ENCODE results near the gene RPLP2.
A peak's percentile ranks its signal among the peaks of the same experiment; 100 is the strongest.

RPLP2 gene

DNA sequence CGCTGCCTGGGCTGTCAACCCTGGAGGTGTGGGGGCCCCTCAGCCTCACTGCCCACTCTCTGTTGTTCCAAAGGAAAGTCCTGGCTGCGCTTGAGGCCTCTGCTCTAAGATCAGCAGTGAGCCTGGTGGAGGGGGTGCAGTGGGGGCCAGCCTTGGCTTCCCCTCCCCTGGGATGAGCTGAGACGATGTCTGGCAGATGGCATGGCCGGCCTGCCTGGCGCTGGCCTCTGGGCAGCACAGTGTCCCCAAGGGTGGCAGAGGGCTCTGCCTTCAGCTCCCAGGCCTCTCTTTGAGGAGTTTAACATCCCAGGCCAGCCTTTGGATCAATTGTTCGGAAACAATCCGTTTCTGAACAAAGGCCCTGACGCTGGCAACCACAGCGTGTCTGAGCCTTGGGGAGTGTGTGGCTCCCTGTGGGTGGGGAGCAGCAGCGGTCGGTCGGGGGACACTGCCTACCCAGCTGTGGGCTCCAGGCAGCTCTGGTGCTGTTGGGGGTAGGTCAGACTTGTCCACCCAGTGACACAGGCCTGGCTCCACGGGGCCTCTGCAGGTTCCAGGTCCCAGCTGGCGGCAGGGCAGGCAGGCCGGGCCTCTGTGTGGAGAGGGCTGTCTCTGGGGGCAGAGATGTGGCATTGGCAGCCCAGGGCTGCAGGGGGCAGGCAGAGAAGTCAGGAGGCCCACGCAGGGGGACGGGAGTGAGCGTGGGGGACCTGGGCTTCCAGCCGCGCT is 45.0 kb downstream of the RPLP2 start:
- no peak overlapping the region for H3K4me3 ChIP-seq
- peak overlapping the region in 1 of 21 experiments; percentile 20 for H3K27ac ChIP-seq

GRCh38 chr11:855330-855674 is 45.5 kb downstream of the RPLP2 start:
- H3K4me3 ChIP-seq: no peak overlapping the region

DNA sequence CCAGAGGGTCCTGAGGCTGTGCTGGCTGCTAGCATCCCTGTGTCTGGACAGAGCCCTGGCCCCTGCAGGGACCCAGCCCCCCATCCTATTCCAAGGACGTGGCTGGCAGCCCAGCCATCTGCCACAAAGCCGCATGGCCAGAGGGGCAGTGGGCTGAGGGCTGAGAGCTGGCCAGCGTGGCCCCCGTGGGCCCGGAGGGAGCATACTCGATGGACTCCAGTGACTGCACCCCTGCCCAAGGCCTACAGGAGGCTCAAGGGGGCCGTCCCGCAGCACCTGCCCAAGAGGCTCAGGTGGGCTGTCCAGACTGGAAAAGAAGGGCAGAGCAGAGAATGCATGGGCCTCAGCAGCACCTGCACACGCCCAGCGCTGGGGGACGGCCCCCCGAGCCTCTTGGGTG is 46.0 kb downstream of the RPLP2 start:
- no peak overlapping the region for H3K4me3 ChIP-seq
- no peak overlapping the region for H3K27ac ChIP-seq

More at GRCh38 chr11:855330-855674, 45.5 kb downstream of the RPLP2 start:
- H3K27ac ChIP-seq: peak overlapping the region in 1 of 21 experiments; percentile 20

DNA sequence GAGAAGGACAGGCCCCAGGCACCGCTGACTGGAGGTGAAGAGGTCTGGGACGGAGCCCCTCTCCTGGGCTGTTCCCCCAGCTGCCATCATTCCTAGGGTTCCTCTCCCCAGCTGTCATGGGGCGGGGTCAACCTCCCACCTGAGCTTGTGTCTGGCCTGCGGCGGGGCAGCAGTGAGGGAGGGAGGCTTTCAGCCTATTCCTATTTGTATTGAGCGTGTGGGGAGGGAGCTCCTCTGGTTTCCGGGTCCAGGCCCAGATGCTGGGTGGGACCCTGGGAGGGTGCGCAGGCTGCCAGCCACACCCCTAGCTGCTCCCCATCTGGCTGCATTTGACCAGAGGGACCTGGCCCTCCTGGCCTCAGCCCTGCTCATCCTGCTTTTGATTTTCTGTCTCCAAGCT is 46.6 kb downstream of the RPLP2 start:
- Histone ChIP-seq H3K27ac (no peak overlapping the region), H3K4me3 (no peak overlapping the region)

DNA sequence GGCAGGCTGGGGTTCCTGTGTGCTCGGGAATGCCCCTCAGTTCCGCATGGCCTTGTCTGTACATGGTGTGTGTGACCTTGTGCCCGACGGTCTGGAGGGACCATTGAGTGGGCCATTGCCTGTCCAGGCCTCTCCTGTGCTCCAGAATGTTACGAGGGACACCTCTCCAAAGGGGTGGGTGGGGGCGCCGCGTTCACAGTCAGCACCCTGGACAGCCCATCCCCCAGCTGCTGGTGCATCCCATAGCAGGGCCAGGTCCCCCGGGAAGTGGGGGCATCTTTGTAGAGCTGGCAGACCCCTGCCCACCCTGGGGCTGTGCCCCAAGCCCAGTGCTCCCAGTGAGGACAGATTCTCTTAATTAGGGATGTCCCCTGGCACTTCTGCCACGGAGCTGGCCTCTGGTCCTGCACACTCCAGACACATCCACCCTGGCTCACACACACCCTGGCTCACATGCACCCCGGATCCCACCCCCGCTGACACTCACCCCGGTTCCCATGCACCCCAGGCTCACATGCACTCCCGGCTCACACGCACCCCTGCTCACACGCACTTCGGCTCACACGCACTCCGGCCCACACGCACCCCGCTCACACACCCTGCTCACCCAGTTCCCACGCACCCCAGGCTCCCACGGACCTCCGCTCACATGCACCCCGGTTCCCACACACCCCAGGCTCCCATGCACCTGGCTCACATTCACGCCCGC is 48.4 kb downstream of the RPLP2 start:
- H3K27ac ChIP-seq: no peak overlapping the region
- H3K4me3 ChIP-seq: no peak overlapping the region

DNA sequence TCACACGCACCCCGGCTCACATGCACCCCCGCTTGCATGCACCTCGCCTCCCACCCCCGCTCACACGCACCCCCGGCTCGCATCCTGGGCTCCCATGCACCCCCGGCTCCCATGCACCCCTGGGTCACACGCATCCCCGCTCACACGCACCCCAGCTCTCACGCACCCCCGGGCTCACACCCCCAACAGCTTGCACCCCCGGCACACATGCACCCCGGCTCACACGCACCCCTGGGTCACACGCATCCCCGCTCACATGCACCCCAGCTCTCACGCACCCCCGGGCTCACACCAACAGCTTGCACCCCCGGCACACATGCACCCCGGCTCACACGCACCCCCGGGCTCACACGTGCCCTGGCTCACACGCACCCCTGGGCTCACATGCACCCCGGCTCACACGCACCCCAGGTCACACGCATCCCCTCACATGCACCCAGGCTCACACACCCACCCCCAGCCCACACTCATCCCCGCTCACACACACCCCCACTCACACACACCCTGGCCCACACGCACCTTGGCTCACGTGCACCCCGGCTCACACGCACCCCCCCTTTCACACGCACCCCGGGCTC is 49.1 kb downstream of the RPLP2 start:
- Histone ChIP-seq H3K27ac (no peak overlapping the region), H3K4me3 (no peak overlapping the region)

GRCh38 chr11:859394-860131 is 49.8 kb downstream of the RPLP2 start:
- H3K4me3 ChIP-seq: peak overlapping the region in 2 of 7 experiments; percentile 9 to 10
- H3K27ac ChIP-seq: peak overlapping the region in 3 of 21 experiments; percentile 7 to 19 (median 7)

DNA sequence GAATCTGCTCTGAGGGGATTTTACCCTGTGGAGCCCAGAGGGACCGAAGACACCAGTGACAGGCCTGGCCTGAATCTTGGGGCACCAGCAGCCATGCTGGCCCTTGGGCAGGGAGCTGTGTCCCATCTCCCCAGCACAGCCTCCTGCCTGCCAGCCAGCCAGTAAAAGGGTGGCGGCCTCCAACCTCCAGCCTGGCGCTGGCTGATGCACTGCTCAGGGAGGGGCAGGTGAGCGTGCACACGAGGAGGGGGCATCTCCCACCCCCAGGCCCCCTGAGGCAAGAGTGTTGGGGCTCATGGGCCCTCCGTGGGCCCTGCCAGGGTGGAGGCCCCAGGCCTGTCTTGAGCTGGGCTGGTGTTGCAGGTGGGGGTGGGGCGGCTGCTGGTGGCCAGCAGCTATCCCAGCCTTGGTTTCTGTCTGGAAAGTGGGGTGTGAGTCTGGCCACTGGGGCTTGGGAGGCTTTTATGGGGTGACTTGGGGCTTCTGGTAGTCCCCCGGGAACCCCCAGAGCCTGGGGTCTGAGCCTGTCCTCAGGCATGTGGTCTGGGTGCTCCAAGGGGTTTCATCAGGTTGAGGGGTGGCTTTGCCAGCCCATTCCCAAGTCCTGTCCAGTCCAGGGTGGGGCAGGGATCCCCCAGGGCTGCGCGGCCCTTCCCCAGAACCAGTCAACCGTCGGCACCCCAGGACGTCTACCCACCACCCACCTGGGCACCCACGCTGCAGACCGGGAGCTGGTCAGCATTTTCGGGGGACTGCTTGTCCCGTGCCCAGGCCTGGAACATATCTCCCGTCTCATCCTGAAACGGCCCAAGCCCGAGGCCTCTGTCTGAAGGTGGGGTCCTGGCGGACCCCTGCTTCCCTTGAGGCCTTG is 50.7 kb downstream of the RPLP2 start:
- H3K27ac ChIP-seq: peak overlapping the region in 3 of 21 experiments; percentile 7 to 19 (median 7)
- no peak overlapping the region for H3K4me3 ChIP-seq

DNA sequence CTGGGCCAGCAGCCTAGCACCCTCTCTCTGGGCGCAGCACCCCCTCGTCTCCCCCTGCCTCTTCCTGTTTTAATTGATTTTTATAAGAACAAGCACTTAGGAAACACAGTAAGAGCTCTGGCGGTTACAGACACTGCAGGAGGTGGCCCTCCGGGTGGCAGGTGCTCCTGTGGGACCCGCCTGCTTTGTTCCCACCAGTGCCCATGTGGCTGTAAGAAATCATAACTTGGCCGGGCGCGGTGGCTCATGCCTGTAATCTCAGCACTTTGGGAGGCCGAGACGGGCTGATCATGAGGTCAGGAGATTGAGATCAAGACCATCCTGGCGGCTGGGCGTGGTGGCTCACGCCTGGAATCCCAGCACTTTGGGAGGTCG is 51.3 kb downstream of the RPLP2 start:
- H3K4me3 ChIP-seq: no peak overlapping the region
- H3K27ac ChIP-seq: no peak overlapping the region

GRCh38 chr11:862081-862661 is 52.4 kb downstream of the RPLP2 start:
- H3K4me3 ChIP-seq: no peak overlapping the region
- H3K27ac ChIP-seq: peak overlapping the region in 2 of 21 experiments; percentile 28 to 43
